ENCODE measurements around the gene PFKFB3. TPM values are rescaled to one million over a fixed set of nuclear protein-coding genes. Genes with fewer than 3 reads are reported as not detected.
A peak's percentile ranks its signal among the peaks of the same experiment; 100 is the strongest.
"Not testable (repeated sequence)": the region's sequence is repeated elsewhere in the genome, so short reads cannot be mapped to it uniquely, and the experiment has no call there.

Gene PFKFB3
- polyA plus RNA-seq, 1 experiment, result 30.7 TPM

GRCh38 chr10:6234371-6234770, 31.6 kb downstream of the PFKFB3 start:
- no peak for DNase-seq (ENCODE audit: low read depth)
- ChIA-PET POLR2A (no interaction called here), CTCF (interaction anchor here (1.0 to 3.3 kb wide), 4 partner anchors 18 to 167 kb away, joined by 3 to 14 read pairs (median 3); partner anchors contain the start of gene PFKFB3)
- Histone ChIP-seq H3K4me3 (ENCODE audit: low read depth, low read length) (no peak overlapping the region), H3K27me3 (ENCODE audit: control insufficient read depth, insufficient read depth, low read length) (no peaks in the 10 kb centered on the region), H3K36me3 (ENCODE audit: control insufficient read depth, insufficient read depth, low read length) (peaks cover 38% of the 10 kb centered on the region)
- no peak for TF ChIP-seq CTCF (IDR thresholded peaks at IDR 0.05; ENCODE audit: insufficient read depth, low read depth, low read length)

GRCh38 chr10:6236349-6237198, 33.8 kb downstream of the PFKFB3 start:
- CTCF ChIA-PET, result interaction anchor here (1.0 to 3.3 kb wide), 4 partner anchors 34 to 169 kb away, joined by 3 to 14 read pairs (median 5); partner anchors contain the start of gene PFKFB3
- DNase-seq (ENCODE audit: low read depth), result no peak
- POLR2A ChIA-PET, result no interaction called here
- no peaks in the 10 kb centered on the region for H3K27me3 ChIP-seq (ENCODE audit: control insufficient read depth, insufficient read depth, low read length)
- no peak for TF ChIP-seq CTCF (IDR thresholded peaks at IDR 0.05; ENCODE audit: insufficient read depth, low read depth, low read length)
- no peak overlapping the region for H3K4me3 ChIP-seq (ENCODE audit: low read depth, low read length)
- H3K36me3 ChIP-seq (ENCODE audit: control insufficient read depth, insufficient read depth, low read length), result peaks cover 27% of the 10 kb centered on the region

- no peaks in the 10 kb centered on the region for H3K27me3 ChIP-seq (ENCODE audit: control insufficient read depth, insufficient read depth, low read length)
- H3K4me3 ChIP-seq (ENCODE audit: low read depth, low read length), result no peak overlapping the region
- peaks cover 23% of the 10 kb centered on the region for H3K36me3 ChIP-seq (ENCODE audit: control insufficient read depth, insufficient read depth, low read length)
- DNase-seq (ENCODE audit: low read depth), result no peak
- ChIA-PET POLR2A (no interaction called here), CTCF (interaction anchor here (1.0 to 2.2 kb wide), 4 partner anchors 33 to 169 kb away, joined by 3 to 6 read pairs (median 4); partner anchors contain the start of gene PFKFB3)
- no peak for TF ChIP-seq CTCF (IDR thresholded peaks at IDR 0.05; ENCODE audit: insufficient read depth, low read depth, low read length)
These were observed 34.4 kb downstream of the PFKFB3 start for GRCh38 chr10:6237199-6237530.

GRCh38 chr10:6238587-6239212, 36.0 kb downstream of the PFKFB3 start:
- CTCF ChIA-PET, result interaction anchor here (1.2 to 2.2 kb wide), 4 partner anchors 8 to 130 kb away, joined by 3 to 6 read pairs (median 3); partner anchors contain the start of gene PFKFB3
- H3K4me3 ChIP-seq (ENCODE audit: low read depth, low read length); DNase-seq (ENCODE audit: low read depth); POLR2A ChIA-PET; H3K27me3 ChIP-seq (ENCODE audit: control insufficient read depth, insufficient read depth, low read length); H3K36me3 ChIP-seq (ENCODE audit: control insufficient read depth, insufficient read depth, low read length): not testable (repeated sequence)

- no peak overlapping the region for H3K4me3 ChIP-seq (ENCODE audit: low read depth, low read length)
- H3K27me3 ChIP-seq (ENCODE audit: control insufficient read depth, insufficient read depth, low read length), result no peaks in the 10 kb centered on the region
- no peak for TF ChIP-seq CTCF (IDR thresholded peaks at IDR 0.05; ENCODE audit: insufficient read depth, low read depth, low read length)
- H3K36me3 ChIP-seq (ENCODE audit: control insufficient read depth, insufficient read depth, low read length), result peaks cover 6% of the 10 kb centered on the region
- ChIA-PET CTCF (interaction anchor here (1.2 to 1.4 kb wide), 2 partner anchors 8 to 131 kb away, joined by 3 read pairs; no protein-coding TSS in a partner anchor), POLR2A (no interaction called here)
- peak; percentile 98 for DNase-seq (ENCODE audit: low read depth)
These were observed 36.7 kb downstream of the PFKFB3 start for GRCh38 chr10:6239213-6239991.

Data from BJ (cell line).